Gastroesophageal sphincter (tissue), 4 donors: Measurements from ENCODE around the gene FBXL16. TPM values are rescaled to one million over a fixed set of nuclear protein-coding genes. Genes with fewer than 3 reads are reported as not detected.

Experiments
- ATAC-seq: fragments of 150-250 bp; one replicate; pipeline ENCODE4 v1.9.1; 2016; ENCODE audit warnings: mild to moderate bottlenecking, moderate library complexity
- H3K27ac ChIP-seq, 4 donors: fragments of 200-600 bp; sonication (generic) in 3 of 4; 1 replicate in 3 of 4; 2 replicates in 1 of 4; pipeline ENCODE4 v1.5.1; 2016 to 2019
- H3K27me3 ChIP-seq: fragments of 200-600 bp; sonication (generic); one replicate; pipeline ENCODE4 v1.5.1; 2019
- H3K36me3 ChIP-seq, 2 donors: fragments of 200-600 bp; sonication (generic); one replicate each; pipeline ENCODE4 v1.5.1; 2019; ENCODE audit warnings: control low read depth in 1 of 2
- H3K4me1 ChIP-seq, 3 donors: fragments of 200-600 bp; sonication (generic); 1 replicate in 2 of 3; 2 replicates in 1 of 3; pipeline ENCODE4 v1.5.1; 2016 to 2019; ENCODE audit warnings: control low read depth in 2 of 3
- H3K4me3 ChIP-seq, 2 donors: fragments of 200-600 bp; sonication (generic); one replicate each; pipeline ENCODE4 v1.5.1; 2019; ENCODE audit warnings: mild to moderate bottlenecking in 1 of 2, moderate library complexity in 1 of 2
- H3K9me3 ChIP-seq, 3 donors: fragments of 200-600 bp; sonication (generic); one replicate each; pipeline ENCODE4 v1.5.1; 2017 to 2019; ENCODE audit warnings: control low read depth in 2 of 3
- EP300 ChIP-seq: sonication (generic); formaldehyde crosslinking; IDR thresholded peaks from one replicate; pipeline ENCODE4 v1.6.1; 2017; ENCODE audit warnings: antibody characterized with exemption, mild to moderate bottlenecking
- POLR2A ChIP-seq, 2 donors: fragments of 450-650 bp; IDR thresholded peaks; one replicate each; pipeline ENCODE4 v1.6.1; 2017; ENCODE audit warnings: antibody characterized with exemption in 2 of 2, mild to moderate bottlenecking in 2 of 2, moderate library complexity in 1 of 2
- POLR2AphosphoS5 ChIP-seq: sonication (generic); formaldehyde crosslinking; IDR thresholded peaks from one replicate; pipeline ENCODE4 v1.6.1; 2017; ENCODE audit warnings: antibody characterized with exemption
- WGBS, 2 donors: methylation state at CpG; one replicate each; pipeline ENCODE4 v1.1.5; 2018; ENCODE audit warnings: low coverage in 1 of 2; 5-methylcytosine and 5-hydroxymethylcytosine counted together
- total RNA-seq, 4 donors: library from RNA; depleted of rRNA; stranded (reverse); fragments of >200 nt; gene quantifications; one replicate each; pipeline ENCODE4 v1.1.0, GENCODE V29; 2016
- TF ChIP-seq, protein P1 (sequence below), 4 experiments: fragments of 200-600 bp in 2 of 4; fragments of 450-650 bp in 2 of 4; sonication (generic) in 1 of 4; IDR thresholded peaks; one replicate each; pipeline ENCODE4 v1.5.1; 2017 to 2019; ENCODE audit warnings: antibody characterized with exemption in 4 of 4, mild to moderate bottlenecking in 2 of 4, moderate library complexity in 2 of 4

FBXL16 gene
- total RNA-seq, 4 donors from 2014 or later: 0.27 to 1.4 (median 0.35) TPM

GRCh38 chr16:711548-712320 lies 6.1 kb upstream of the FBXL16 start:
- Histone ChIP-seq H3K27ac (no peak overlapping the region), H3K27me3 (peaks cover 57% of the 10 kb centered on the region), H3K36me3 (peaks cover 0 to under 1% of the 10 kb centered on the region in 2 donors), H3K9me3 (no peaks in the 10 kb centered on the region), H3K4me1 (peaks cover 0 to 49% (median 18%) of the 10 kb centered on the region in 3 donors), H3K4me3 (no peak overlapping the region)
- ATAC-seq: peak; percentile 58
- TF ChIP-seq, protein P1, sequence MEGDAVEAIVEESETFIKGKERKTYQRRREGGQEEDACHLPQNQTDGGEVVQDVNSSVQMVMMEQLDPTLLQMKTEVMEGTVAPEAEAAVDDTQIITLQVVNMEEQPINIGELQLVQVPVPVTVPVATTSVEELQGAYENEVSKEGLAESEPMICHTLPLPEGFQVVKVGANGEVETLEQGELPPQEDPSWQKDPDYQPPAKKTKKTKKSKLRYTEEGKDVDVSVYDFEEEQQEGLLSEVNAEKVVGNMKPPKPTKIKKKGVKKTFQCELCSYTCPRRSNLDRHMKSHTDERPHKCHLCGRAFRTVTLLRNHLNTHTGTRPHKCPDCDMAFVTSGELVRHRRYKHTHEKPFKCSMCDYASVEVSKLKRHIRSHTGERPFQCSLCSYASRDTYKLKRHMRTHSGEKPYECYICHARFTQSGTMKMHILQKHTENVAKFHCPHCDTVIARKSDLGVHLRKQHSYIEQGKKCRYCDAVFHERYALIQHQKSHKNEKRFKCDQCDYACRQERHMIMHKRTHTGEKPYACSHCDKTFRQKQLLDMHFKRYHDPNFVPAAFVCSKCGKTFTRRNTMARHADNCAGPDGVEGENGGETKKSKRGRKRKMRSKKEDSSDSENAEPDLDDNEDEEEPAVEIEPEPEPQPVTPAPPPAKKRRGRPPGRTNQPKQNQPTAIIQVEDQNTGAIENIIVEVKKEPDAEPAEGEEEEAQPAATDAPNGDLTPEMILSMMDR (IDR thresholded peaks at IDR 0.05): peak in 3 of 4 experiments; percentile 90 to 98 (median 93)
- no peak for TF ChIP-seq EP300
- WGBS, 2 donors: 2 to 15% methylated on average over 8 to 15 of the region's 25 CpGs

DNA sequence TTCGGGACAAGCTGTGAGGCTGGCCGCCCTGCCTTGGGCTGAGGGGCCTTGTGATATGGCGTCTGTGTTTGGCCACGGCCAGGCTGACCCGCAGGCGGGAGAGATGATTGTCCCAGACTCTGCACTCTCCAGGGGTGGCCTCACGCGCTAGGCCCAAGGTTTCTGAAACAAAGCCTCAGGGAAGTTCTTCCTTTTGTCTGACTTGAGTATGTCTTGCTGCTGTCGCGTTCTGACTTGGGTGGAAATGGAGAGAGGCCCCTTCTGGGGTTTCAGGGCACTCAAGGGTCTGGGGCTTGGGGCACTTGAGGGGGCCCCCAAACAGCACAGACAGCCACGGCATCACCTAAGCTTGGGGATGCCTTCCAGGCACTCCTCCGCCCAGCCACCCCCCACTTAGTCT lies 5.5 kb upstream of the FBXL16 start:
- Histone ChIP-seq H3K4me1 (peaks cover 0 to 49% (median 14%) of the 10 kb centered on the region in 3 donors), H3K27ac (no peak overlapping the region), H3K4me3 (no peak overlapping the region), H3K9me3 (no peaks in the 10 kb centered on the region), H3K36me3 (no peaks in the 10 kb centered on the region), H3K27me3 (peaks cover 64% of the 10 kb centered on the region)
- no peak for ATAC-seq
- 40% methylated on average over 1 of the region's 12 CpGs; no CpG with 5 or more reads in 1 of the 2 donors for WGBS, 2 donors
- TF ChIP-seq, protein P1 (IDR thresholded peaks at IDR 0.05): no peak
- no peak for TF ChIP-seq POLR2A (IDR thresholded peaks at IDR 0.05)
- TF ChIP-seq POLR2AphosphoS5: no peak
- no peak for TF ChIP-seq EP300

GRCh38 chr16:710500-711075 lies 5.0 kb upstream of the FBXL16 start:
- Histone ChIP-seq H3K27ac (no peak overlapping the region), H3K27me3 (peaks cover 69% of the 10 kb centered on the region), H3K4me1 (peaks cover 0 to 48% (median 12%) of the 10 kb centered on the region in 3 donors), H3K9me3 (no peaks in the 10 kb centered on the region), H3K36me3 (no peaks in the 10 kb centered on the region), H3K4me3 (no peak overlapping the region)
- 29% methylated on average over 3 of the region's 21 CpGs; no CpG with 5 or more reads in 1 of the 2 donors for WGBS, 2 donors
- TF ChIP-seq, protein P1 (IDR thresholded peaks at IDR 0.05): no peak
- TF ChIP-seq EP300 (no peak), POLR2AphosphoS5 (no peak), POLR2A (IDR thresholded peaks at IDR 0.05) (no peak)
- no peak for ATAC-seq

DNA sequence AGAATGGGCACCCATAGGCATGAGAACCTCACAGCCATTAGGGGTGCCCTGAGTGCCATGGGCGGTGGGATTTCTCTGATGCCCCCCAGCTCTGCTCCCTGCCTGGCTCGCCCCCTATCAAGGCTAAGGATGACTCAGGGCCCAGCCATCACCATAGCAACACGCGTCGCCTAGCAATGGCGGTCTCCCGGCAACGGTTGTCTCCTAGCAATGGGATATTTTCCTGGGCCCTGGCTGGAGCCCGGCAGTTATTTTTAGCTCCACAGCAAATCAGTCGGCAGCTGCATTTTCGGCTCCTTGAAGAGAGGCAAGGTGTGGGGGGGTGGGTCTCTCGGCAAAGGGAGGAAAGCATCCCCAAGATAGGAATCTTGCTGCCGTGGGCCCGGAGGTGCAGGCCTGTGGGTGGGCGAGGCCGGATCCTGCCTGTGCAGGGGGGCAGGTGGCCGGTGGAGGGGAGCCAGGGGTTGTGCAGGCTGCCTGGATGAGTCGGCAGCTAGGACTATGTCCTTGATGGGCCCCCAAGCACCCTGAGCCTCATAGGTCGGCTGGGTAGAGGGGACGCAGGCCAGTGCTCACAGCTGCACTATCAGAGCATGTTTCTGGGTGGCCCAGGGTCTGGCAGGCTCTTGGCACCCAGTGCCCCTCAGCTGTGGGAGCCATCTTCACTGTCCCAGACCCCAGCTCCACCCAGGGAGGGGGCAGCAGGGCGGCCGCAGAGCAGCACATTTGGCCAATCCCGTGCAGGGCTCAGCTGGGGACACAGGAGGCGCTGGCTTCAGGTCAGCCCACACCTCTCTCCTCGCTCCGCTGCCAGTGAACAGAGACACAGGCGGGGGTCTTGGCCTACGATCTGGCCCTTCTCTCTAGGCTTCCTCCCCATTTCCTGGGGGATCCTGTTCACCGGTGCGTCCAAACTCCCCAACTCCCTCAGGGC lies 4.2 kb upstream of the FBXL16 start:
- TF ChIP-seq POLR2AphosphoS5: no peak
- TF ChIP-seq EP300: no peak
- TF ChIP-seq, protein P1 (IDR thresholded peaks at IDR 0.05): no peak
- TF ChIP-seq POLR2A (IDR thresholded peaks at IDR 0.05): no peak
- Histone ChIP-seq H3K4me3 (no peak overlapping the region), H3K36me3 (no peaks in the 10 kb centered on the region), H3K9me3 (no peaks in the 10 kb centered on the region), H3K4me1 (peaks cover 0 to 51% (median 12%) of the 10 kb centered on the region in 3 donors), H3K27ac (no peak overlapping the region), H3K27me3 (peaks cover 76% of the 10 kb centered on the region)
- 6% methylated on average over 6 of the region's 30 CpGs; no CpG with 5 or more reads in 1 of the 2 donors for WGBS, 2 donors
- no peak for ATAC-seq
